ENCODE measurements around the gene NCAPD2.
"Not testable (repeated sequence)": the region's sequence is repeated elsewhere in the genome, so short reads cannot be mapped to it uniquely, and the experiment has no call there.

NCAPD2 gene

DNA sequence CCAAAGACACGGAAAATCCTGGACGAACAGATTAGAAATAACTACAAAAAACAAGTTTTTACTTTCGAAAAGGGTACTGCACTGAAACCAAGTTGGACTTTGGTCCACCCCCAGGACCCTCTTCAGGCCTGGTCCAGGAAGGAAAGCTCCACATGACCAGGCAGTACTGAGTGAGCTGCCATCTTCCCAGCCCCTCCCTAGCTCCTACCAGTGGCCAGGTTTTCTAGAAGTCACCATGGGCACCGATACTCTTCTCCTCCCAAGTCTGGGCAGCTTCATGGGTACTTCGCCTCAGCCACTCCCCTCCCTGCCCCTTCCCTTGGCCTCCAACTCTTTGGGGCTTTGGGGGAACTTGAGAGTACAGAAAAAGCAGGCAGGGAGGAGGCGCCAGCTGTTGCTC lies 30.0 kb upstream of the NCAPD2 start:
- no peak for DNase-seq

DNA sequence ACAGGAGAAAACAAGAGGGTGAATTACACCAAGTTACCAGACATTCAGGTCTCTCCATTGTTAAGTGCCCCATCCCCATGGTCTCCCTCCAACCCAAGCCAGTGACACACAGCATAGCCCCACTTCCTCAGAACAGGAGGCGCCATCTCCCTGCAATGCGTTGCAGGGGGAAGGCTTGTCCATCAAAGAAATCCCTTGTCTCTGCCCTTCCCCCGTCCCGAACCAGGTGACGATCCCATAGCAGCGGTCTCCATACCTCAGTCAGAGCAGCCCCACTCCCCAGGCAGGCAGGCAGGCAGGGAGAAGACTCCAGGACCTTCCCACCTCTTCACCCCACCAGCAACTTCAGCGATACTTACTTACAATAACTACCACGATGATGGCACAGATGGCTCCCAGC lies 29.4 kb upstream of the NCAPD2 start:
- DNase-seq = no peak

DNA sequence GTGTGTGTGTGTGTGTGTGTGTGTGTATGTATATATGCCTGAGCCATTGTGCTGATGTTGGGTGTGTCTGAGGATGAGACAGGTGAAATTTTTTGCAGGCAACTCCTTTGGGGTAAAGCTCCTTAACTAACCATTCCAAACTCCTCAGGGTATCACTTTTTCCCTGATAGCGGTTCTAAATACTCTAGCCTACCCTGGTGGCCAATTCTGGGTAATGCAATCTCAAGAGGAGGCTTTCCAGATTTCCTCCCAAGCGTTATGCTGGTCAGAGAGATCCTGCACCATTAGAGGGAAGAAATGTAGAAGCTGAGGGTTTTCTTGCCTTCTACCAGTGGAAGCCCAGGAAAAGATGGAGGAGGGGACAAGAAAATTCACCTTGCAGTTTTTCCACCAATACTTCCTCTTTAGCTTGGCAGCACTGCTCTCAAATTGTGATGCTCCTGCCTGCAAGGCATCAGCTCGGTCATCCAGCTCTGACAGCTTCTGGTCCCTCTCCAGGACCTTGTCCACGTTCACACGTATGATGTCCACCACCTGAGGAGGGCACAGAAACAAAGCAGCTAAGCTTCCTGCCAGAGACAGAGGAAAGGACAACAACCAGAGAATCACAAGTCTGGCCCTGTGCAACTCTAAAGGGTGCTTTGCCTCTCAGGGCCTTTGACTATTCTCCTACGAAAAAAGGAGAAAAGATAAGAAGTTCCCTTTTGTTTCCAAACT lies 28.3 kb upstream of the NCAPD2 start:
- DNase-seq = peak; percentile 17

DNA sequence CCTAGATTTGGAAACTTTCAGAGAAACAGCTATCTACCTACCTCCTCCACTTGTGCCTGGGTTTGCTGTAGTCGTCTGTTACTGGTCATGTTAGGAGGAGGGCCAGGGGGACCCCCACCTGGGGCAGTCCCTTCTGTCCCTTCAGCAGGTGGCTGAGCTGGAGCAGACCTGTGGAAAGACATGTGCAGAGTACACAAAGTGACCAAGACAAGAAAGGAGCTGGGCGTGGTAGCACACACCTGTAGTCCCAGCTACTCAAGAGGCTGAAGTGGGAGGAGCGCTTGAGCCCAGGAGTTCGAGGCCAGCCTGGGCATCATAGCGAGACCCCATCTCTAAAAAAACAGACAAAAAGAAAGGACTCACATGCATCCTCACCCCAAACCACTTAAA lies 27.7 kb upstream of the NCAPD2 start:
- no peak for DNase-seq

DNA sequence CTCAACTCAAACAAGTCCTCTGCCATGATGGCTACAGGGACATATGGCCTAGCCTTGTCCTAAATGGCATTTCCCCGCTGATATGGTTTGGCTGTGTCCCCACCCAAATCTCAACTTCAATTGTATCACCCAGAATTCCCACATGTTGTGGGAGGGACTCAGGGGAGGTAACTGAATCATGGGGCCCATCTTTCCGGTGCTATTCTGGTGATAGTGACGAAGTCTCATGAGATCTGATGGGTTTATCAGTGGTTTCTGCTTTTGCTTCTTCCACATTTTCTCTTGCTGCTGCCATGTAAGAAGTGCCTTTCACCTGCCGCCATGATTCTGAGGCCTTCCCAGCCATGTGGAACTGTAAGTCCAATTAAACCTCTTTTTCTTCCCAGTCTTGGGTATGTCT lies 27.2 kb upstream of the NCAPD2 start:
- DNase-seq = not testable (repeated sequence)

DNA sequence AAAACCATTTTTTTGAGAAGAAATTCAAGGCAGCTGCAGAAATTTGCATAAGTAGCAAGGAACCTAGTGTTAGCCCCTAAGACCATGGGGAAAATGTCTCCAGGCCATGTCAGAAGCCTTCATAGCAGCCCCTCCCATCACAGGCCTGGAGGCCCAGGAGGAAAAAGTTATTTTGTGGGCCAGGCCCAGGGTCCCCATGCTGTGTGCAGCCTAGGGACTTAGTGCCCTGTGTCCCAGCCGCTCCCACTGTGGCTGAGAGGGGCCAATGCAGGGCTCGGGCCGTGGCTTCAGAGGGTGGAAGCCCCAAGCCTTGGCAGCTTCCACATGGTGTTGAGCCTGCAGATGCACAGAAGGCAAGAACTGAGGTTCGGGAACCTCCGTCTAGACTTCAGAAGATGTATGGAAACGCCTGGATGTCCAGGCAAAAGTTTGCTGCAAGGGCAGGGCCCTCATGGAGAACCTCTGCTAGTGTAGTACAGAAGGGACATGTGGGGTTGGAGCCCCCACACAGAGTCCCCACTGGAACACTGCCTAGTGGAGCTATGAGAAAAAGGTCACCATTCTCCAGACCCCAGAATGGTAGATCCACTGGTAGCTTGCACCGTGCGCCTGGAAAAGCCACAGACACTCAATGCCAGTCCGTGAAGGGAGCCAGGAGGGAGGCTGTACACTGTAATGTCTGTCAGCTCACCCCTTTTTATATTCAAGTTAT lies 26.2 kb upstream of the NCAPD2 start:
- DNase-seq = not testable (repeated sequence)

DNA sequence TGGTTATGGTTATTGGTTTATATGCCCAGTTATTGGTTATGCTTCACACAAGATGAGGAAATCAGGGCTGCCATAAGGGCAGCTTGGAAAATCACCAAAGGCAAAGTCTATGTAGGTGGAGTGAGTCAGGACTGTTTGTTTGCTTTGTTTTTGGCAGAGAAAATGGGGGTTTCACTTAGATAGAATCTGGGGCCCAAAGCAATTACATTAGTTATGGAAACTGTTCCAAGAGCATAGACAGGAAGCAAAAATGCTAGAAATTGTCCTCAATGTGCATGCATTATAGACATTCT lies 25.7 kb upstream of the NCAPD2 start:
- no peak for DNase-seq

DNA sequence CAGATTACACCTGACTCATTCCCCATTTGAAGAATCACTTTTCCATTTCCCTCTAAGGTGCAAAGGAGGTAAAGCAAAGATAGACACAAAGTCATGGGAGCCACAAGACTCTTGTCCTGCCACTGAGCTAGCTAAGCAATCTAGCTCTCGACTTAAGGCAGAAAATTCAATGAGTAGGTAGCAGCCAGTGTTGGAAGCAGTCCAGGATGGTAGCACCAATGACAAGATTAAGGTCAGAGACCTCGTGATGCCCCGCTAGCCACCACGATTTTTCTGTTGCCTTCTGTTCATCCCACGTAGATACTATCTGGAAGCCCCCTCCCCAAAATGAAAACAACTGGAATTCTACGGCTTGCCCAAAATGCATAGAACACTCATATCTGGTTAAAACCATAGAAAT lies 24.8 kb upstream of the NCAPD2 start:
- no peak for DNase-seq

DNA sequence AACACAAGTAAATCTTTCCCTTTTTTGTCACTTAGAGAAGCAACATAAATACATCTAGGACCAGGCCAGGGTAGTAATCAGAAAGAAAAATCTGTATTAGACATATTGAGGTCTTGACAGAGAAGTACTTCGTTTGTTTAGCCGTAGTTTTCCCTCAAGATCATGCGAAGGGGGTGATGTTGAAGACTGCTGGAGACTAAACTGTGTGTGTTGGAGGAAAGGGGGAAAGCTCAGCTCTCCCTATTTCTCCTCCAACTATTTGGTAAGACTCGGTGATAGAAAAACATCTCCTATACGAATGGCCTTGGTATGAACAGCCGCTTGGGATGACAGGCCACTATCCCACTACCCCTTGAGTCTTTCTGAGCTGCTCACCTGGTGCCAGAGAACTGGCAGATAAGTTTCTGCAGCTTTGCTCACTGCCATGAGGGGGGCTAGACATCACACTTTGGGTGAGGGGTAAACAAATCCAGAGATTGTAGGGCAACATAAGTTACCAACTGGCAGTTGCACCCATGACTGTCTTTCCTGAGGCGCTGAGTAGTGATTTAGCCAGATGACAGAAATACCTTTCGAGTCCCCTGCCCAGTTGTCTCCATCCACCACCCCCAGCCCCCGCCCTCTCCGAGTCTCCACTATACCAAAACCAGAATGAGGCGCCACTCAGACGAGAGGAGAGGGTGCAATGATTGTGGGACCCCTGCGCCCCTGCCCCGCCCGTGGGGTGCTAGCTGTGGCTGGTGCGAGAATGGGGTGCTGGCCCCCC lies 24.1 kb upstream of the NCAPD2 start:
- no peak for DNase-seq

DNA sequence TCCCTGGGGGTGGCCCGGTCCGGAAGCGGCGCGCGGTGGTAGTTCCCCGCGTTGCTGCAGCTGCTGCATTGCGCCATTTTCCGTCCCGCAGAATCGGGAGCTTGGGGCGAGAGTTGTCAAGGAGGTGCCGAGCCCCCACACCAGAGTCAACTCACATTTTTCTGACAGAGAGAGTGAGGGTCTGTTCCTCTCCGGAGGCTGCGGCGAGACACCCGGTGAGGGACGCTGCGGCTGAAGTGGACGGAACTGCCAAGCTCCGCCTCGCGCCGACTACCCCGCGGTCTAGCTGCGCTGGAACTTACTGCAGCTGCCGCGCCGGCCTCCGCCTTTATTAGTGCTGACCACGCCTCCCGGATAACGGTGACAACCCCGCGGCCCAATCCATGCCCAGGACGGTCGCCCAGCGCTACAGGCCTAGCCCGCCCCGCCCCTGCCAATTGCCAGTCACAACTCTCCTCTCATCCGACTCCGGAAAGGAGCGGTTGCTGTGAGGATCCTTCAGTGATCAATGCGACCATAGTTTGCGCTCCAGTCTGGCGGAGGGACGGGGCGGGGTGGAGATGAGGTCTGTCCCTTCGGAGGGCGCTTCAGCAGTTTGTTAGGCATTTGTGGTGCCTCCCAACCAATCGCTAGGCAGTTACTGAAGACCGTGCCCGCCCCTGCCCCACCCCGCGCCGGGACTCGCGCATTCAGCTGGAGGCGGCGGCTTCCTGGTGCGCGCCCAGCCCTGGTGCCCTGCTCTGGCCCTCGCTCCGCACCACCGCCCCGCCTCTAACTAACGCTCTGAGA lies 23.3 kb upstream of the NCAPD2 start, which contains the start of gene VAMP1:
TSS of gene VAMP1 (minus strand) at position 303 of the 789 bp plus-strand sequence. CDS start at position 157, 146 bp downstream.
- peak; percentile 93 for DNase-seq

DNA sequence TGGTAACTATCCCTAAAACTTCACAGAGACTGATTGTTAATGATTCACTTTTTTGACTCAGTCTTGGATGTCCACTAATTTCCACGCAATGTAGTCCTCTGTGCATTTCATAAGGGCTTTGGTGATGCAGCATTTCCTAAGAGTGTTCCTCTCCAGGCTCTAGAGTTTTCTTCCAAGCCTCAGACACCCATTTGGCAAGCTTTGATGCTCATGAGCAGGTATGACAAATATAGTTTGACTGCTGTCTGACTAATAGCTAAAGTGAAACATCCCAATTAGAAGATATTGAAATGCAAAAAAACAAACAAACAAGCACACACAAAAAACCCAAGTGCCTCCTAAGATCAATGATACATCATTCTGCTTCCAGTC lies 21.9 kb upstream of the NCAPD2 start:
- no peak for DNase-seq

DNA sequence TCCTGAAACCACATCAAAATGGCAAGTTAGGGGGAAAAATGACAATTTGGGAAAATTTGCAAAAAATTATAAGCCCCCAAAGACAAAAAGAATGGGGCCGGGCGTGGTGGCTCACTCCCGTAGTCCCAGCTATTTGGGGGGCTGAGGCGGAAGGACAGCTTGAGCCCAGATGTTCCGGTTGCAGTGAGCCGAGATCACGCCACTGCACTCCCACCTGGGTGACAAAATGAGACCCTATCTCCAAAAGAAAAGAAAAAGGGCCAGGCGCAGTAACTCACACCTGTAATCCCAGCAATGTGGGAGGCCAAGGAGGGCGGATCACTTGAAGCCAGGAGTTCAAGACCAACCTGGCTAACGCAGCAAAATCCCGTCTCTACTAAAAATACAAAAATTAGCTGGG lies 21.4 kb upstream of the NCAPD2 start:
- DNase-seq = no peak

DNA sequence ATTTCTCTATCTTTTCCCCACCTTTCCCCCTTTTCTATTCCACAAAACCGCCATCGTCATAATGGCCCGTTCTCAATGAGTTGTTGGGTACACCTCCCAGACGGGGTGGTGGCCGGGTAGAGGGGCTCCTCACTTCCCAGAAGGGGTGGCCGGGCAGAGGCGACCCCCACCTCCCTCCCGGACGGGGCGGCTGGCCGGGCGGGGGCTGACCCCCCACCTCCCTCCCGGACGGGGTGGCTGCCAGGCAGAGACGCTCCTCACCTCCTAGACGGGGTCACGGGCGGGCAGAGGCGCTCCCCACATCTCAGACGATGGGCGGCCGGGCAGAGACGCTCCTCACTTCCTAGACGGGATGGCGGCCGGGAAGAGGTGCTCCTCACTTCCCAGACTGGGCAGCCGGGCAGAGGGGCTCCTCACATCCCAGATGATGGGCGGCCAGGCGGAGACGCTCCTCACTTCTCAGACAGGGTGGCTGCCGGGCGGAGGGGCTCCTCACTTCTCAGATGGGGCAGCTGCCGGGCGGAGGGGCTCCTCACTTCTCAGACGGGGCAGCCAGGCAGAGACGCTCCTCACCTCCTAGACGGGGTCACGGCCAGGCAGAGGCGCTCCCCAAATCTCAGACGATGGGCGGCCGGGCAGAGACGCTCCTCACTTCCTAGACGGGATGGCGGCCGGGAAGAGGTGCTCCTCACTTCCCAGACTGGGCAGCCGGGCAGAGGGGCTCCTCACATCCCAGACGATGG lies 18.5 kb upstream of the NCAPD2 start:
- DNase-seq = not testable (repeated sequence)

DNA sequence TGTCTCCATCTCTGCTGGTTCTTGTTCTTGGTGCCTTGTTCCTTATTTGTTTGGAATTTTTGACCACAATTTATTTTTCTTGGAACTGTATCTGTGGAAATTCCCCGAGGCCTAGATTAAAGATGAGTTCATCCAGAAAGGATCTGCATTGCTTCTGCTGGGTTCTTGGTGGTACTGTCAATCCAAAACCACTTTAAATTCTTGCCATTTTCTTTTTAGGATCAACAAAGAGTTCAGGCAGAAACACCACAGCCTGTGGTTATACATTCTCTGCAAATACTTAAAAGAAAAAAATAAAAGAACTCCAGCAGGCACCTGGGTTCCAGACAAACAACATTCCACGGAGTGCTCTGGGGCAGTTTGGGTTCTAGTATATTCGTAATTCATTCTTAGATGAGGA lies 17.4 kb upstream of the NCAPD2 start:
- DNase-seq = no peak

DNA sequence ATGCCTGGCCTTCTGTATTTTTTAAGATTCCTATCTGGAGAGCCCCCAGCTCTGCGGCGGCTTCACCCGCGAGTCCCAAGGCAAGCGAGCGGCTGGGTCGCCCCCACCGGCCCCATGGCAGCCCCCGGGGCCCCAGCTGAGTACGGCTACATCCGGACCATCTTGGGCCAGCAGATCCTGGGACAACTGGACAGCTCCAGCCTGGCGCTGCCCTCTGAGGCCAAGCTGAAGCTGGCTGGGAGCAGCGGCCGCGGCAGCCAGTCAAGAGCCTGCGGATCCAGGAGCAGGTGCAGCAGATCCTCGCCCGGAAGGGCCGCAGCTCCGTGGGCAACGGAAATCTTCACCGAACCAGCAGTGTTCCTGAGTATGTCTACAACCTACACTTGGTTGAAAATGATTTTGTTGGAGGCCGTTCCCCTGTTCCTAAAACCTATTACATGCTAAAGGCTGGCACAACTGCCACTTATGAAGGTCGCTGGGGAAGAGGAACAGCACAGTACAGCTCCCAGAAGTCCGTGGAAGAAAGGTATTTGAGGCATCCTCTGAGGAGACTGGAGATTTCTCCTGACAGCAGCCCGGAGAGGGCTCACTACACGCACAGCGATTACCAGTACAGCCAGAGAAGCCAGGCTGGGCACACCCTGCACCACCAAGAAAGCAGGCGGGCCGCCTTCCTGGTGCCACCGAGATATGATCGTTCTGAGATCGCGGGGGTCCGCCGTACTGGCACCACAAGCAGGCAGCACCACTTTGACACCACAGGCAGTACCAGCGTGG lies 16.1 kb upstream of the NCAPD2 start:
- not testable (repeated sequence) for DNase-seq

DNA sequence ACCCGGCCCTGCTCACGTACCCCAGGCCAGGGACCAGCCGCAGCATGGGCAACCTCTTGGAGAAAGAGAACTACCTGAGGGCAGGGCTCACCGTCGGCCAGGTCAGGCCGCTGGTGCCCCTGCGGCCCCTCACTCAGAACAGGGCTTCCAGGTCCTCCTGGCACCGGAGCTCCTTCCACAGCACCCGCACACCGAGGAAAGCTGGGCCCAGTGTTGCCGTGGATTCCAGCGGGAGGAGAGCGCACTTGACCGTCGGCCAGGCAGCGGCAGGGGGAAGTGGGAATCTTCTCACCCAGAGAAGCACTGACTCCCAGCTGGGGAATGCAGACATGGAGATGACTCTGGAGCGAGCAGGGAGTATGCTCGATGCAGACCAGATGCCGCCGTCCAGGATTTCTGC lies 15.5 kb upstream of the NCAPD2 start:
- DNase-seq = no peak

DNA sequence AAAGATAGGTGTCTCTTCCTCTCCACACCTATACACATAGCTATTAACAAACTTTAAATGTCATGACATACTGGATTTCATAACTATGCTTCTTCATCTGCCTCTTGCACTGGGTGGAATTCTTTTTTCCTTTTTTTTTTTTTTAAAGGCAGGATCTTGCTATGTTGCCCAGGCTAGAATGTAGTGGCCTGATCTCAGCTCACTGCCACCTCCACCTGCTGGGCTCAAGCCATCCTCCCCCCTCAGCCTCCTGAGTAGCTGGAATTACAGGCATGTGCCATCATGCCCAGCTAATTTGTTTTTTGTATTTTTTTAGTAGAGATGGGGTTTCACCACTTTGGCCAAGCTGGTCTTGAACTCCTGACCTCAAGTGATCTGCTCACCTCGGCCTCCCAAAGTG lies 5.7 kb upstream of the NCAPD2 start:
- no peak for DNase-seq

DNA sequence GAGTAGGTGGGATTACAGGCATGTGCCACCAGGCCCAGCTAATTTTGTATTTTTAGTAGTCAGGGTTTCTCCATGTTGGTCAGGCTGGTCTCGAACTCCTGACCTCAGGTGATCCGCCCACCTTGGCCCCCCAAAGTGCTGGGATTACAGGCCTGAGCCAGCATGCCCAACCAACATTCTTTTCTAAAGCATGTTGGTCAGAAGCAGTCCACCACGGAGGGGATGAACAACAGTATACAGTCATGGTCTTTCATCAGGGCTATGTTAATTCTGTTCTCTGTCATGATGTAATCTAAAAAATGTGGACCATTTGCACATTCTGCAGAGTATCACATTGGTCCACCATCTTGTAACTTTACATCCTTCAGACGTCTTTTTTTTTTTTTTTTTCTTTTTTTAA lies 4.5 kb upstream of the NCAPD2 start:
- no peak for DNase-seq

DNA sequence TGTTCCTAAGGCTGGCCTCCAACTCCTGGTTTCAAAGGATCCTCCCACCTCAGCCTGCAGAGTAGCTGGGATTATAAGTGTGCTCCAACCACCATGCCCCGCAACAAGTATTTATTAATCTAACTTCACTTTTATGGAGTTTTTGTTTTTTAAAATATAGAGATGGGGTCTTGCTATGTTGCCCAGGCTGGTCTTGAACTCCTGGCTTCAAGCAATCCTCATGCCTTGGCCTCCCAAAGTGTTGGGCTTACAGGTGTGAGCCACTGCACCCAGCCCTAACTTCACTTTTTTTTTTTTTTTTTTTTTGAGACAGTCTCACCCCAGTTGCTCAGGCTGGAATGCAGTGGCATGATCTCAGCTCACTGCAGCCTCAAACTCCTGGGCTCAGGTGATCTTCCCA lies 3.2 kb upstream of the NCAPD2 start:
- DNase-seq = not testable (repeated sequence)

DNA sequence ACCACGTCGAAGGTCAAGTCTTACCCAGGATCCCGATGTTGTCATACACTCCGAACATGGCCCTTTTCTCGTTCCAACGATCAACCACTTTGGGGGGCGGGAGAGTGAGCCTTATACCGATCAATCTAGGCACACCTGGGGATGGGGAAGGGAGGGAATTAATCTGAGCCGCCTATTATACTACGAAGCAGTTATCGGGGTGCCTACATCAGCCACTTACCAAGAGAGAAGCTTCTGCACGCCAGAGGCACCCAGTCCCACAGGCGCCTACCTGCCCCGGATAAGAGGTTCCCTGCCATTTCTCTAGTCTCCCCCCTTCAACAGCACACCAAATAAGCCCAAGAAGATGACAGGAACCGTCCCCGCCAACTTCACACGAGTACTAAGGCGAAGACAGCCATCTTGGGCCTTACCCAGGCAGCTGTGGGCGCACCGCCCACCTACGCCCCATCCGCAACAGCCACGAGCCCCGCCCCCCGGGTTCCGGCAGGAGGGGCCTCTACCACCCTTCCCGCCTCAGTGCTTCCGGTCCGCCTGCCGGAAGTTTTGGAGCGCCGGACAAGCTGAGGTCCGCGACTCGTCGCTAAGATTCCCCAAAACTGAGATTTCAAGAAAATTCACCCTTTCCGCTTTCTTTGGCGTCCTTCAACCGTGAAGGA lies 935 bp upstream of the NCAPD2 start, which contains the start of gene MRPL51:
TSS of gene MRPL51 (minus strand) at position 425 of the 659 bp plus-strand sequence. CDS start at position 299, 126 bp downstream.
- peak; percentile 84 for DNase-seq

DNA sequence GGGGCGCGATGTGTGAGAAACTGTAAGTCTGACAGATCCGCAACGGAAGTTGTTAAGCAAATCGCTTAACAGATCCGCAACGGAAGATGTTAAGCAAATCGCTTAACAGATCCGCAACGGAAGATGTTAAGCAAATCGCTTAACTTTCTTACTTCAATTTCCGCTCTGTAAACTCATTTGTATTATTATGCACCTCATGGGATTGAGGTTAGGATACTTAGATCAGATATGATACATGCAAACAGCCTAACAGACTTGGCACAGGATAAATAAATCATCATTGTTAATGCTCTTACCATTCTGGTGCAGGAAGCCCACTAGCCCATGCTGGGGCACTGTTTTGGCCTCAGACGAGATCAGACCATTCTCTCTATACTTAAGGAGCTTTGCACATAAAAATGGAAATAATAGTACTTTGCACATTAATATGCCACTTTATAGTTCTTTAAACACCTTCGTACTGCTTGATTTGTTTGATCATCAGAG lies 399 bp downstream of the NCAPD2 start:
- DNase-seq = no peak
